PC-9 (cell line): ENCODE data around the gene CD300C.

Experiments
- EZH2 ChIP-seq: fragments of 200-600 bp; sonication (generic); IDR thresholded peaks from 2 replicates; pipeline ENCODE4 v1.8.0; 2017; ENCODE audit warnings: antibody characterized with exemption, low read depth
- TF ChIP-seq, protein P1 (sequence below): fragments of 200-600 bp; sonication (generic); conservative IDR thresholded peaks from 2 replicates; pipeline ENCODE4 v1.6.1; 2017; ENCODE audit warnings: mixed run types, antibody characterized with exemption, mild to moderate bottlenecking, moderate library complexity

DNA sequence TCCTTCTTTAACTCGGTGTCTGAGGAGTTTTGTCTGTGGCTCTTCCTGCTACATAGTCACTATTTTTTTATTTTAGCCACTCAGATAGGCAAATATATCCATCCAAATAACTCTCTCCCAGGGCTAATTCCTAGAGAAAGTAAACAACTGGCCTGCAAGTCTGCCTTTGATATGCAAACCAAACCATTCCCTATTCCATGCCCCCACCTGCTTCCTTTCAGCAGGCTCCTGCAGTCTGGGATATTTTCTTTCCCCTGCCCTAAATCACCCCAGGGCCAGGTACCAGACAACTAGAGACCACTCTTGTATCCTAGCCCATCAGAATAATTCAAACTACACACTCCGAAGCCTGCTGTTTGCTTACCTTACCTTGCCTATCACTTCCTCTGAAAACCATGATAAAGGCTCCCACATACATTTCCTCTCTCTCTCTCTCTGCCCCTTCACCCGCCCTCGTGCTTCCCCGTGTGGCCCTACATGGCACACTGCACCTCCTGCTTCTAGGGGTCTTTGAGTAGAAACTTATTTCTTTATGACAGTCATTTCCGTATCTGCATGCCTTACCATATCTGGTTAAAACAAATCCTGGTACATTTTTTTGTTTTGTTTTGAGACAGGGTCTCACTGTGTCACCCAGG lies 13.1 kb upstream of the CD300C start:
- TF ChIP-seq, protein P1, sequence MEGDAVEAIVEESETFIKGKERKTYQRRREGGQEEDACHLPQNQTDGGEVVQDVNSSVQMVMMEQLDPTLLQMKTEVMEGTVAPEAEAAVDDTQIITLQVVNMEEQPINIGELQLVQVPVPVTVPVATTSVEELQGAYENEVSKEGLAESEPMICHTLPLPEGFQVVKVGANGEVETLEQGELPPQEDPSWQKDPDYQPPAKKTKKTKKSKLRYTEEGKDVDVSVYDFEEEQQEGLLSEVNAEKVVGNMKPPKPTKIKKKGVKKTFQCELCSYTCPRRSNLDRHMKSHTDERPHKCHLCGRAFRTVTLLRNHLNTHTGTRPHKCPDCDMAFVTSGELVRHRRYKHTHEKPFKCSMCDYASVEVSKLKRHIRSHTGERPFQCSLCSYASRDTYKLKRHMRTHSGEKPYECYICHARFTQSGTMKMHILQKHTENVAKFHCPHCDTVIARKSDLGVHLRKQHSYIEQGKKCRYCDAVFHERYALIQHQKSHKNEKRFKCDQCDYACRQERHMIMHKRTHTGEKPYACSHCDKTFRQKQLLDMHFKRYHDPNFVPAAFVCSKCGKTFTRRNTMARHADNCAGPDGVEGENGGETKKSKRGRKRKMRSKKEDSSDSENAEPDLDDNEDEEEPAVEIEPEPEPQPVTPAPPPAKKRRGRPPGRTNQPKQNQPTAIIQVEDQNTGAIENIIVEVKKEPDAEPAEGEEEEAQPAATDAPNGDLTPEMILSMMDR, result no peak
- TF ChIP-seq EZH2, result no peak
